ENCODE data around the gene KLK6.

- TF ChIP-seq EZH2 (IDR thresholded peaks at IDR 0.05; ENCODE audit: insufficient read depth, poor library complexity, severe bottlenecking), result no peak
- TF ChIP-seq EZH2phosphoT487 (IDR thresholded peaks at IDR 0.05; ENCODE audit: insufficient read depth, low read depth), result no peak
Observed at GRCh38 chr19:50933640-50934039, 35.8 kb downstream of the KLK6 start.
